HUES64 (cell line): Measurements from ENCODE around the gene TCEAL1. TPM values are rescaled to one million over a fixed set of nuclear protein-coding genes. Genes with fewer than 3 reads are reported as not detected.
"Not testable (repeated sequence)": the region's sequence is repeated elsewhere in the genome, so short reads cannot be mapped to it uniquely, and the experiment has no call there.

Experiments used
- H3K27ac ChIP-seq: 2 replicates; pipeline ENCODE4 v1.7.0; 2013; ENCODE audit warnings: low read depth, low read length, inconsistent platforms
- H3K27me3 ChIP-seq: 2 replicates; pipeline ENCODE4 v1.6.1; 2013; ENCODE audit warnings: mild to moderate bottlenecking, low read length; ENCODE audit not compliant: insufficient read depth
- H3K36me3 ChIP-seq: 2 replicates; pipeline ENCODE4 v1.6.1; 2013; ENCODE audit warnings: mild to moderate bottlenecking, low read length; ENCODE audit not compliant: insufficient read depth
- H3K4me1 ChIP-seq: 2 replicates; pipeline ENCODE4 v1.6.1; 2013; ENCODE audit warnings: mild to moderate bottlenecking, low read length, moderate library complexity; ENCODE audit not compliant: insufficient read depth
- H3K4me3 ChIP-seq: 2 replicates; pipeline ENCODE4 v1.5.1; 2013; ENCODE audit warnings: mild to moderate bottlenecking, low read length, moderate library complexity
- H3K9ac ChIP-seq: 2 replicates; pipeline ENCODE4 v1.6.1; 2013; ENCODE audit warnings: mild to moderate bottlenecking, low read depth, low read length
- H3K9me3 ChIP-seq: 2 replicates; pipeline ENCODE4 v1.6.1; 2013; ENCODE audit warnings: low read depth, low read length; ENCODE audit not compliant: insufficient read depth
- WGBS: fragments of 150-250, 120-280 bp; methylation state at CpG from one replicate; pipeline ENCODE4 v1.1.7; 2013; ENCODE audit warnings: missing lambda C conversion rate; 5-methylcytosine and 5-hydroxymethylcytosine counted together
- polyA plus RNA-seq, 2 experiments: library from polyadenylated mRNA; stranded (reverse); fragments of 50-300 nt; gene quantifications; one replicate each; pipeline ENCODE4 v1.2.3, GENCODE V29; 2013

TCEAL1 gene, protein sequence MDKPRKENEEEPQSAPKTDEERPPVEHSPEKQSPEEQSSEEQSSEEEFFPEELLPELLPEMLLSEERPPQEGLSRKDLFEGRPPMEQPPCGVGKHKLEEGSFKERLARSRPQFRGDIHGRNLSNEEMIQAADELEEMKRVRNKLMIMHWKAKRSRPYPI
- polyA plus RNA-seq (2013, experiment 1 of 2) = 4.8 TPM
- polyA plus RNA-seq (2013, experiment 2 of 2) = 4.8 TPM

DNA sequence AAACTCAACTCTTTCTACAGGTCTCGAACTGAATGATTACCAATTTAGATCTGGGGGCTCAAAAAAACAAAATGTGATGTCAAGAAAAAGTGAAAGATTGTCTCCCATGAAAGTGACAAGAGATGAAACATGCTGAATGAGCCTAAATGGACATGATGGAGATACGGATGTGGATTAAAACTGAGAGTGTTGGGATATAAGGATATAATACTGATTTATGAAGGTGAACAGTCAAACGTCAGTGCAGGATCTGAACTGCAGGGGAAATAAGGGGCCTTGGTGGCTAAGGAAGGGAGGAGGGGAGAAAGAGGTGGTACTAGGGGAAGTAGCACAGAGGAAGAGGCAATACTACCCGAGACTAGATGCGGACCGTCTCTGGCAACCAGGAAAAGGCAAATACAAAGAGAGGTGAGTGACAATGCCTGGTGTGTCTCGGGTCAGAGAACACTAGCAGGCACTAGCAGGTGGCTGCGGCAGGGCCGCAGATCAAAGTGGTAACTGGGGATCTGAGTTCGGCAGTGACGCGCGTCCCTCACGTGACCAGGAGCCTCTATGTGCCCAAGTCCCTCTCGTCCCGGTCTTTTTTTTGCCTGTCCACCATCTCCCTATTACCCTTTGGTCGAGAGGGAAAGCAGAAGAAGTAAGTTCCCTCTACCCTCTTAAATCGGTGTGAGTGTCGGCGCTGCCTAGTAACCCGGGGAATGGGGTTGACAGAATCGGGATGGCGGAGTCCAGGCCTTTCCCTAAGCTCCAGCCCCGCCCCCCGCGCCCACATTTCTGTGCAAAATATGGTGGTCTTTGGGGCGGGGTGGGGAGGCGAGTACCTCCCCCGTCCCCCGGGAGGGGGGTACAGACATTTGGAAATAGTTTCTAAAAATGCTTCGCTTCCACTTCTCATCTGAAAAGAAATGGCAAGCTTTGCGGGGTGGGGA is at the start of gene TCEAL1:
TSS of gene TCEAL1 (plus strand) at position 590 of the 932 bp plus-strand sequence. CDS start 942 bp downstream, outside the sequence.
- H3K4me1 ChIP-seq = peaks cover 12% of the 10 kb centered on the region; the same call in 1 of the 2 replicates
- peak within 1 kb of the TSS; percentile 67 for H3K9ac ChIP-seq
- H3K4me3 ChIP-seq = peak within 1 kb of the TSS; percentile 92
- H3K36me3 ChIP-seq = no peaks in the 10 kb centered on the region
- H3K27ac ChIP-seq = peak within 1 kb of the TSS; percentile 81
- H3K9me3 ChIP-seq = no peaks in the 10 kb centered on the region
- H3K27me3 ChIP-seq = no peaks in the 10 kb centered on the region
- 8% methylated on average over 16 of the region's 32 CpGs for WGBS

DNA sequence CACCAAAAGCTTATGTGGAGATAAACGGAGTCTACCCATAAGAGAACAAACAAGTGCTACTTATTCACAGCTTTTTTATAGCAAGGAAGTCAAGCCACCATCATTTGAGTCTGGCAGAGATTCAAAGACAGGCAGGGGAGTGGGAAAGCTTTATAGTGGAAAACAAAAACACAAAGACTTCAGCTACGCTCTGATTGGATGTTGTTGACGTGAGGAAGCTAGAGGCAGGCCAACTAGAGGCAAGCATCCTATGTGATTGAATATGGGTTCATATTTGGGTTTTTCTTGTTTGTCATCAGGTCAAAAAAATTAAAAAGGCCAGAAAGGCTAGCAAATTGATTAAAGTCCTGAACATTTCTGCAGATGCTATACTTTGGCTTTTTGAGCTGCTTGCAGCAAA is 44.2 kb upstream of the TCEAL1 start:
- peaks cover 12% of the 10 kb centered on the region for H3K36me3 ChIP-seq
- no peaks in the 10 kb centered on the region for H3K9me3 ChIP-seq
- no peak overlapping the region for H3K27ac ChIP-seq
- 51% methylated on average over 3 of the region's 3 CpGs for WGBS
- peak overlapping the region; percentile 94 for H3K4me3 ChIP-seq
- no peak overlapping the region for H3K9ac ChIP-seq
- H3K27me3 ChIP-seq = peaks cover 4% of the 10 kb centered on the region; the same call in 1 of the 2 replicates
- no peaks in the 10 kb centered on the region for H3K4me1 ChIP-seq

DNA sequence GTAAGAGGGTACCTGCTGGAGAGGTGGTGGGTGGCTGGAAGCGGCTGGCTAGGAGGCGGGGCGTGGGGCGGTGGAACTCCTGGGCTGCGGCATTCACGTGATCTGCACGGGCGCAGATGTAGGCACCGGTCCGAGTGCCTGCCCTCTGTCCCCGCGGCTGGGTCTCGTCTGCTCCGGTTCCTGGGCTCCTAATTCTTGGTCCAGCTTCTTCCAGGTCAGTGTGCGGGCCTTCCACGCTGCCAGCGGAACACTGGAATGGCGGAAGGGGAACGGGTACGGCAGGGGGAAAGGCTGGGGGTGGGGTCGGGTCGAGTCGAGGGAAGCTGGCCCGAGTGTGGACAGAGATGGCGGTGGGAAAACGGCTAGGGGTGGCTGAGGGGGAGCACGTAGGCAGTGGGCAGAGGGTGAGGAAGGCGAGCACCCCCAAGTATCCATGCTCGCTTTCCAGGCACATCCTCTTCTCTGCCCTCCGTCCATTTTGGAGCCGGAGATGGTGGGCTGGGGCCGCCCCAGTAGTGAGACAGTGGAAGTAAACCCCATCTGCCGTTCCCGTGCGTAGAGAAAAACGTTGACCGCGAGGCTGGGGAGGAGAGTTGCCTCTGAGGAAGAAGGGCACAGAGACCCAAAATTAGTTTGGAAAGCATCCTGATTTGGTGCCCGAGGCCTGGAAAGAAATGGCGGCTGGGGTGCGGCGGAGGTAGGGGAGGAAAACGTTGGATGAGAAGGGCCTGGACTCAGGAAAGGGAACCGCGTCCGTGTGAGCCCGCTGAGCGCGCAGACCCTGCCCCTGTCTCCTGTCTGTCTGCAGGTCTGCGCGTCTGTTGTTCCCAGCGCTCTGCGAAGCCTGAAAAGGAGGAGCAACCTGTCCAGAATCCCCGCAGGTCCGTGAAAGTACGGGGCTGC is 43.1 kb upstream of the TCEAL1 start, which contains the start of gene TCEAL4:
TSS of gene TCEAL4 (plus strand) at position 105 of the 903 bp plus-strand sequence. CDS start 1,161 bp downstream, outside the sequence.
- under 1% methylated on average over 56 of the region's 56 CpGs for WGBS
- Histone ChIP-seq H3K4me3 (peak within 1 kb of the TSS; percentile 94), H3K9me3 (no peaks in the 10 kb centered on the region), H3K4me1 (no peaks in the 10 kb centered on the region), H3K27ac (no peak within 1 kb of the TSS), H3K27me3 (peaks cover 4% of the 10 kb centered on the region; the same call in 1 of the 2 replicates), H3K9ac (peak within 1 kb of the TSS; percentile 82), H3K36me3 (peaks cover 12% of the 10 kb centered on the region)

DNA sequence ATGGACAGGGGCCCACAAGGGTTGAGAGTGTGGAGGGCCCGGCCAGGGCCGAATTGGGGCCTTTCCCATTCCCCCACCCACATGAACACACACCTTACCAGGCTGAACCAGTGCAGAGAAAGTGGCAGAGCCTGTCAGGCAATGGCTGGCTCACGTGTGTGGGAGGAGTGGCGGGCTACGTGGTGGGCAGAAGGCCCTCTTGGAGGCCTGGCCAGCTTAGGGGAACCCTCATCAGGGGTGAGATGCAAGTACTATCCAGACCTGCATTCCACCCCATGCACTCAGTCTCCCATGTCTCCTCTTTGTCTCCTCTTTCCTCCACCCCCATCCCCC is 42.5 kb upstream of the TCEAL1 start:
- Histone ChIP-seq H3K36me3 (peaks cover 12% of the 10 kb centered on the region), H3K4me3 (peak overlapping the region; percentile 94), H3K27ac (no peak overlapping the region), H3K9me3 (no peaks in the 10 kb centered on the region), H3K4me1 (no peaks in the 10 kb centered on the region), H3K9ac (peak overlapping the region; percentile 82), H3K27me3 (peaks cover 2% of the 10 kb centered on the region; the same call in 1 of the 2 replicates)
- 21% methylated on average over 3 of the region's 5 CpGs for WGBS

DNA sequence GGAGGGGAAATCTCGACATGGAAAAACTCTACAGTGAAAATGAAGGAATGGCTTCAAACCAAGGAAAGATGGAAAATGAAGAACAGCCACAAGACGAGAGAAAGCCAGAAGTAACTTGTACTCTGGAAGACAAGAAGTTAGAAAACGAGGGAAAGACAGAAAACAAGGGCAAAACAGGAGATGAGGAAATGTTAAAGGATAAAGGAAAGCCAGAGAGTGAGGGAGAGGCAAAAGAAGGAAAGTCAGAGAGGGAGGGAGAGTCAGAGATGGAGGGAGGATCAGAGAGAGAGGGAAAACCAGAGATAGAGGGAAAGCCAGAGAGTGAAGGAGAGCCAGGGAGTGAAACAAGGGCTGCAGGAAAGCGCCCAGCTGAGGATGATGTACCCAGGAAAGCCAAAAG is 42.1 kb upstream of the TCEAL1 start:
- WGBS = 79% methylated on average over 4 of the region's 4 CpGs
- Histone ChIP-seq H3K27ac (no peak overlapping the region), H3K4me3 (peak overlapping the region; percentile 94; the same call in 1 of the 2 replicates)

DNA sequence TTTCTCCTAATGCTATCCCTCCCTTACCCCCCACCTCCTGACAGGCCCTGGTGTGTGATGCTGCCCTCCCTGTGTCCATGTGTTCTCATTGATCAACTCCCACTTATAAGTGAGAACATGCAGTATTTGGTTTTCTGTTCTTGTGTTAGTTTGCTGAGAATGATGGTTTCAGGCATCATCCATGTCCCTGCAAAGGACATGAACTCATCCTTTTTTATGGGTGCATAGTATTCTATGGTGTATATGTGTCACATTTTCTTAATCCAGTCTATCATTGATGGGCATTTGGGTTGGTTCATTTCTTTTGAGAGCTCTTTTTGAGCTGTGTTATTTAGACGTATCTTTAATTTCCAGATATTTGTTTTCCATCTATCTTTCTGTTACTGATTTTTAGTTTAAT is 36.5 kb upstream of the TCEAL1 start:
- H3K4me3 ChIP-seq, H3K4me1 ChIP-seq, H3K27ac ChIP-seq, H3K36me3 ChIP-seq, H3K9ac ChIP-seq, H3K9me3 ChIP-seq, H3K27me3 ChIP-seq: not testable (repeated sequence)
- no CpG with 5 or more reads among the region's 1 CpG for WGBS

More for the DNA sequence above, 42.1 kb upstream of the TCEAL1 start:
- Histone ChIP-seq H3K9ac (peak overlapping the region; percentile 82; the same call in 1 of the 2 replicates), H3K36me3 (peaks cover 12% of the 10 kb centered on the region), H3K4me1 (no peaks in the 10 kb centered on the region), H3K9me3 (no peaks in the 10 kb centered on the region), H3K27me3 (no peaks in the 10 kb centered on the region)

DNA sequence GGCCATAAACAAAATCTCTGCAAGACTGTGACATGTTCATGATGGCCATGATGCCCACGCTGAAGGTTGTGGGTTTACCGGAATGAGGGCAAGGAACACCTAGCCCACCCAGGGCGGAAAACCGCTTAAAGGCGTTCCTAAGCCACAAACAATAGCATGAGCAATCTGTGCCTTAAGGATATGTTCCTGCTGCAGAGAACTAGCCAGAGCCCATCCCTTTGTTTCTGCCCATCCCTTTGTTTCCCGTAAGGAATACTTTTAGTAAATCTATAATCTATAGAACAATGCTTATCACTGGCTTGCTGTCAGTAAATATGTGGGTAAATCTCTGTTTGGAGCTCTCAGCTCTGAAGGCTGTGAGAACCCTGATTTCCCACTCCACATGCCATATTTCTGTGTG is 33.6 kb upstream of the TCEAL1 start:
- H3K4me3 ChIP-seq, H3K4me1 ChIP-seq, H3K27me3 ChIP-seq, H3K9ac ChIP-seq, H3K27ac ChIP-seq, H3K36me3 ChIP-seq, H3K9me3 ChIP-seq: not testable (repeated sequence)
- 92% methylated on average over 5 of the region's 6 CpGs for WGBS

DNA sequence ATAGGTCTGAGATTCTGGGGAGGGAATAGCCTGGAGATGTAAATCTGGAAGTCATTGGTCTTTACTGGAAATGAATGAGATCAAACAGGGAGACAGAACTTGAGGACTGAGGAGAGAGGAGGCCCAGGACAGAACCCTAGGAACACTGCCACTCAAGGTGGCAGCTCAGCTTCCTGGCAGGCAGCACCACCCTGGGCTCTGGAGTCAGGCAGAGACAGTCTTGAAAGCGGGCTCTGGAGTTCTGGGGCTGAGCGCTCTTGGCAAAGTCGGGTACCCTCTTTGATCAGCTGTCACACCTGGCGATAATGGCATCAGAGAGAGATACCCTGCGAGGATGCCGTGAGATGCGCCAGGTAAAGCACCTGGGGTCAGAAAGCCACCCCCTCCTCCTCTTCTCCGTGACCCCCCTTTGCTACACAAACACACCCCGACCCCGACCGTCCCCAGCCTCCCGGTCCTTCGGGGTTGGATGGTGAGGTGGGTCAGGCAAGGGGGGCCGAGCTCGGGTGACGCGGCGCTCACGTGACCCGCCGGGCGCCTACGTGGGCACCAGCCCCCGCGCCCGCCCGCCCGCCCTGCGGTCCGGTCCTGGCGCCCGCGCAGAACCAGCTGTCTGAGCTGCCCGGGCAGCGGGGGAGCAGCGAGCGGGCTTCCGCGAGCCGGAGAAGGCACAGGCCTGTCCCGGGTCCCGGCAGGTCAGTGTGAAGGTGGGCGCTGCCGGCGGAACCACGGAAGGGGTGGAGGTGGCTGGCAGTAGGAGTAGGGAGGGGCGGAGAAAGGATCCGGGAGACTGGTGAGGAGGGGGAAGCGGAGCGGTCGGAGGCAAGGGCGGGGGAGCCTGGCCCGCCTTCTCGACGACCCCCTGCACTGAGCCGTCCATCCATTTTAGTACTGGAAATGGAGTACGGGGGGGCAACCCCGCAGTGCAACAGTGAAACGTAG is 21.1 kb upstream of the TCEAL1 start, which contains the start of gene TCEAL3:
TSS of gene TCEAL3 (plus strand) at position 600 of the 942 bp plus-strand sequence. CDS start 1,102 bp downstream, outside the sequence.
- peak within 1 kb of the TSS; percentile 75 for H3K9ac ChIP-seq
- H3K27me3 ChIP-seq = peaks cover 9% of the 10 kb centered on the region; the same call in 1 of the 2 replicates
- WGBS = under 1% methylated on average over 56 of the region's 59 CpGs
- H3K4me3 ChIP-seq = peak within 1 kb of the TSS; percentile 78
- no peak within 1 kb of the TSS for H3K27ac ChIP-seq
- no peaks in the 10 kb centered on the region for H3K4me1 ChIP-seq
- H3K36me3 ChIP-seq = no peaks in the 10 kb centered on the region
- H3K9me3 ChIP-seq = no peaks in the 10 kb centered on the region

DNA sequence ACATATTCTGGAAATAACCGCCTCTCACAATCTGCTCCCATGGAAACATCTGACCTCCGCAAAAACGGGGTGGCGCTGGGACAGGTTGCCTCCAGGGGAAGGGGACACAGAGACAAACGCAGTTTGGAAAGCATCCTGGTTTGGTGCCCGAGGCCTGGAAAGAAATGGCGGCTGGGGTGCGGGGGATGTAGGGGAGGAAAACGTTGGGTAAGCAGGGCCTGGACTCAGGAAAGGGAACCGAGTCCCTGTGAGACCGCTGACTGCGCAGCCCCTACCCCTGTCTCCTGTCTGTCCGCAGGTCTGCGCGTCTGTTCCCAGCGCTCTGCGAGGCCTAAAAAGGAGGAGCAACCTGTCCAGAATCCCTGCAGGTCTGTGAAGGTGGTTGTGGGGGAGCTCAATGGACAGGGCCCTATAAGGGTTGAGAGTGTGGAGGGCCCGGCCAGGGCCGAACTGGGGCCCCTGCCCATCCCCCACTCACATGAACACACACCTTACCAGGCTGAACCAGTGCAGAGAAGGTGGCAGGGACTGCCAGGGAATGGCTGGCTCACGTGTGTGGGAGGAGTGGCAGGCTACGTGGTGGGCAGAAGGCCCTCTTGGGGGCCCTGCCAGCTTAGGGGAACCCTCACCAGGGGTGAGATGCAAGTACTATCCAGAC is 20.3 kb upstream of the TCEAL1 start:
- H3K9me3 ChIP-seq = no peaks in the 10 kb centered on the region
- H3K9ac ChIP-seq = peak overlapping the region; percentile 75
- H3K4me1 ChIP-seq = no peaks in the 10 kb centered on the region
- peak overlapping the region; percentile 78 for H3K4me3 ChIP-seq
- WGBS = 9% methylated on average over 19 of the region's 21 CpGs
- no peaks in the 10 kb centered on the region for H3K36me3 ChIP-seq
- peaks cover 9% of the 10 kb centered on the region; the same call in 1 of the 2 replicates for H3K27me3 ChIP-seq
- H3K27ac ChIP-seq = no peak overlapping the region
